SU-DHL-6 (cell line): ENCODE measurements around the gene CLK2.

ENCODE experiments used
- CTCF ChIP-seq: fragments of 200-600 bp; sonication (generic); IDR thresholded peaks from one replicate; pipeline ENCODE4 v1.5.1; 2017; ENCODE audit warnings: antibody characterized with exemption, mild to moderate bottlenecking, low read length, moderate library complexity; ENCODE audit not compliant: insufficient read depth, poor library complexity, severe bottlenecking
- EZH2phosphoT487 ChIP-seq: fragments of 200-600 bp; sonication (generic), shearing (Covaris generic); conservative IDR thresholded peaks from 2 replicates; pipeline ENCODE4 v1.6.1; 2018; ENCODE audit warnings: mild to moderate bottlenecking, antibody characterized with exemption, low read length, moderate library complexity, mixed read lengths

- TF ChIP-seq CTCF = no peak
- no peak for TF ChIP-seq EZH2phosphoT487
Measured at GRCh38 chr1:155261852-155262673, 11.2 kb downstream of the CLK2 start, which contains the start of gene SCAMP3.
